ENCODE measurements around the gene ATG2B.

GRCh38 chr14:96294246-96294645 lies 68.9 kb downstream of the ATG2B start:
- TF ChIP-seq POLR2A (IDR thresholded peaks at IDR 0.05), result no peak
- no peak for TF ChIP-seq CTCF (IDR thresholded peaks at IDR 0.05)

All from prostate gland (tissue), 2 donors.